Activated T-helper 9 cell treated with anti-CD3 and anti-CD28 coated beads, Interleukin-2, amount 50 U/mL, for 16 hours (primary cell): ENCODE results near the gene TRAF3IP1.
"Not testable (repeated sequence)": the region's sequence is repeated elsewhere in the genome, so short reads cannot be mapped to it uniquely, and the experiment has no call there.

Source experiments
- DNase-seq: peaks from one replicate; pipeline ENCODE4 v3.0.0-alpha.2; 2020; ENCODE audit warnings: low read depth

Gene TRAF3IP1

DNA sequence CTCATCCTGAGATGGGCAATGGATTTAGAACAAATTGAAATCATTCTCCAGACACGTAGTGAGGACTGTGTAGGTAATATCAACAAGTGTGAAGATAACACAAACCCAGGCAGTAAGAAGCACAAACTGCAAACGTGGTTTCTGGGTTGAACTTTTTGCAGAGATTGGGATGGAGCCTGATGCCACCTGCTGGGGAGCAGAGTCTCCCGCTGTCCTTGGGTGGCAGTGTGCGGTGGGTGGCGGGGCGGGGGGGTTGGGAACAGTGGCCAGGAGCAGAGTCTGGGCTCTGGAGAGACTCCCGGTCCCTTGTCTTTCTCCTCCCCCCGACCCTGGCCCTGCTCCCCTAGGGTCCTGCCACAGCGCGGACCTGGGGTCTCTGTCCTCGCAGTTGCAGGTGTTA is 19.5 kb downstream of the TRAF3IP1 start:
- no peak for DNase-seq

DNA sequence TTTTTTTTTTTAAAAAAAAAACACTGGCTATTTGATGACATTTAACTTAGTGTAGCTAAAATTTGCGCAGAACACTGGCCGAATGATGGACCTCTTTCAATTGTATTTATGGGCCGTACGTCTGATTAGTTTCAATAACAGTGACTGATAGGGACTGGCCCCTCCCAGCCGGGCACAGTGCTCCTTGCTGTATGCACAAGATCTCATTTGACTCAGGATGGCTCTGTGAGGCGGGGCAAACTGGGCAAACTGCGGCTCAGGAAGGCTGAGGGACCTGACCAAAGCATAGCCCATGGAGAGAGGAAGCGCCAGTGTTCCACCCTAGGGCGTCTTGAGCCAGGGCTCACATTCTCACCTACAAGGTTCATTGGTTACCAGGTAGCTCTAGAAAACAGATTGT is 21.2 kb downstream of the TRAF3IP1 start:
- DNase-seq = no peak

DNA sequence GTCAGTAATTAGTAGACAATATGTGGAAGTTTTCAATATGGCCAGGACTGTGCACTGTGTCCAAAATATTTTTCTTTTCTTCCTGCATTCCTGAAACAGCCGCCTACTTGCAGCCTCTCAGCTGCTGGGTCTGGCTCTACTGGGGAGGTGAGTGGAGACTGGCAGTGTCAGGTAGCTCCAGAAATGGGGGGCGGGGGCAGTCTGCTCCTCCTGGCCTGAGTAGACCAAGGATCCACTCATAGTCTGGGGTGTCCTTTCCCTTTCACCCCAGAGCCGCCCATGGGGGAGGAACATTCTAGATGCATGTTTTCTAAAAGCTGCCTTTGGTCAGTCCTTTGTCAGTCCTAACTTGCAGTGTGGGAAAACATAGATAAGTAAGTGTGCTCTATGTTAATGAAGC is 23.7 kb downstream of the TRAF3IP1 start:
- no peak for DNase-seq

DNA sequence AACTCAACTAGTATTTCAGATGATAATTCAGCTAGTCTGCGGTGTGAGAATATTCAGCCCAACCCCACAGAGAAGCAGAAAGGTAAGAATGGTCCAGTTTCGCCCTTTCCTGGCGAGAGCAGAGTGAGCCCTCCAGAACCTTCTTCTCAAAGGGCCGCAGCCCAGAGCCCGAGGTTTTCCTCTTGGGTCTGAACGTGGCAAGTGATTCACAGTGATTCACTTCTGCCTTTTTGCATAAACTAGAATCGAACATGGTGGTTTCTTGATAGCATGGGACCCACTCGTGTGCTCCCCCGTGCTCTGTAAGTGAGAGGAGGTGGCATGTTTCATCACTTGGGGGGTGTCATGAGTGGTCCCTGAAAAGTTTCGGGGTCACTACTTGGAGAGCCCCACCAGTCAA is 24.2 kb downstream of the TRAF3IP1 start:
- no peak for DNase-seq

DNA sequence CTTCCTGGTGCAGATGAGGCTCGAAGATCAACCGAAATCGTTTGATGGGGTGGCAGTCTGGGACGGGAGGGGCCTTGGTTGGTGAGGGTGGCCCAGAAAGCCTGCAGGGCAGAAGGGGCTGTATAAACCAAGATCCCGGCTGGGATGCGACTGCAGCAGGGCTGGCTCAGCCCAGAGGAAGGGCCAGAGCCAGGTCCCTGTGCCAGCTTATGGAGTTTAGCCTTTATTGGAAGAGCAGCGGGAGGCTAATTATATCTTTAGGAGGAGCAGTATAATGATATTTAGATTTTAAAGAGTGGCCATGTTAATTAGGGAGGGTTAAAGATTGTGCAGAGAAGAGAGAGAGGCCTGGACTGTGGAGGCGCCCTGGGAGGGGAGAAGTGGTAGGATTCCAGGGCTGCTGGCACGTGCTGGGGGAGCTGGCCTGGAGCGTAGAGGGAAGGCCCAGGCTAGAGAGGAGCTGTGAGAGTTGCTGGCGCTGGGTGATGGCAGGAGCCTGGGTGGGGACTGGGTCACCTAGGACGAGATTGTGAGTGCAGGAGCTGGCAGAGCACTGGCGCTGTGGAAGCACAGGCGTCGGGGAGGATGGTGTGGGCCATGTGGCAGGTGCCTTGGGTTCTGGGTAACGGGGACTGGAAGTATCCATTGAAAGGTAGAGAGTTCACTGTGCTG is 25.1 kb downstream of the TRAF3IP1 start:
- DNase-seq = no peak

DNA sequence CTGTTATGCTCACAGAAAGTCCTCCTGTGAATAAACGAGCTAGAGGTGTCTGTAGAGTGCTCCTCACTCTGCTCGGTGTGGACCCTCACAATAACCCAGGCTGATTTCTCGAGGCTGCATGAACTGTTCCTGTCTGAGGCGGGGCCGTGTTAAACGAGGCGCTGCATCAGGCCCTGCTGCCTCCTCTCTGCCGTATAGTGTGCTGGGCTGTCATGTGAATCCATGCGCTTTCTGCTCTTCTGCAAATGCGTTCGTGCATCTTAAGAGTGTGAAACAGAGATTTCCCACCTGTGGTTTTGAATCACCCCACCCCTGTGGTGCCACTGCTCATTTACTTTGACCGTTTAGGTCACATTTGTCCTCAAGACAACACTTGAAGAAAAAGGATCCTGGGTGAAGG is 26.2 kb downstream of the TRAF3IP1 start:
- DNase-seq = no peak

DNA sequence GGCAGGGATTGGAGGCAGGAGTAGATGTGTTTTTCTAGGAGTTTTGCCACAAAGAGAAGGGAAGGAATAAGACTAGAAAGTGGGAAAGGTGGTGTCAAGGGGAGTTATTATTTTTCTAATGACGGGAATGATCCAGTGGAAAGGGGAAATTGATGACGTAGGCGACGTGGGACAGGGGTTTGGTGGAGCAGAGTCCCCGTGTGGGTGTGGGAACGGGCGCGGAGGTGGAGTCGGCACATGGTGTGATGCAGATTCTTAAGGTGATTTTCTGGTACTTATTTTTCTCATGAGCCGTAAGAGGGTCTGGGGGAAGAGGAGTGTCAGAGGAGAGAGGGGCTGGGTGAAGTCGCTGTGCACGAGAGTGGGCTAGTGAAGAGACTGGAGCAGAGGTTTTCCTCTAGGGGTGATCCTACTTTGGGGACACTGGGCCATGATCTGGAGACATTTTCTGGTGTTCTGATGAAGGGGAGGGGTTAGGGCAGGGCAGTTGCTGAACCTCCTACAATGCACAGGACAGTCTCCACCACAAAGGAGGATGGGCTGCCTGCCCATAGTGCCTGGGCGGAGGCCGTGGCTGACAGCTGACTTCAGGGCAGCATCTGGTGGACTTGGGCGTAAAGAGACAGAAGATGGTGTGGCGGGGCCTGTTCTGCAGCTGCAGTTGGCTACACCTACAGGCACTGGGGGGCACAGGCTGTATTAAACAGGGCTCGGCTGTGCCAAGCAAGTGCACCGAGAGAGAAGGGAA is 30.0 kb downstream of the TRAF3IP1 start:
- DNase-seq = no peak

DNA sequence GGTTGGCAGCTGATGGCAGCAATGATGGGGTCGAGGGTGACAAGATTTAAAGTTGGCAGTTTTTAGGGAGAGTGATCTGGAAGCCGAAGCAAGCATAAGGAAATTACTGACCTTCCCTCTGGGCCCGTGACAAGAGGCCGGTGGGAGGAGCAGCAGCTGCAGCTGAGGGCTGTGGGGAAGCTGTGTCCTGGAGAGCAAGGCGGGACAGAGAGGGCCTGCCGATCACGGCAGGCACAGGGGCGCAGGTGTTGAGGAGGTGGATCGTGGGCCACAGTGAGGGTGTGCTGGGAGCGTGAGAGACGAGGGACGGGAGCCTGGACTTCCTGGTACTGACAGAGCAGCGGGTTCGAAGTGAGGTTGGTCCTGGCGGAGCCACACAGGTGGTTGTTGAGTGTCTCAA is 31.0 kb downstream of the TRAF3IP1 start:
- DNase-seq = no peak

DNA sequence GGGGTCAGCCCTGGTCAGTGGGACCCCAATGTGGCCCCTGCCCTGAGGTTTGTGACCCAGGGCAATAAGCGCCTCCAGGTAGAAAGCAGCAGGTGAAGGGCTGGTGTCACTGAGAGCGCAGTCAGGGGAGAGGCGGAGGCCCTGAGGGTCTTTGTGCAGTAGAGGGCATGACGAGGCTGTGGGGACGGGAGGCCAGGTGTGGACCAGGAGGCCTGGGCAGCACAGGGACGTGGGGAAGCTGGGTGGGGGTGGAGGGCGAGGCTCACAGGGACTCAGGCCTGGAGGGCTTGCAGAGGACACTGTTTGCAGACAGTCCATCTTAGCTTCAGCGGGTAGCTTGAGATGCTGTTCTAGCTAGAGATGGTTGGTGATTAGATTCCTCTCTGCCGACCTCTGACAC is 32.0 kb downstream of the TRAF3IP1 start:
- no peak for DNase-seq

DNA sequence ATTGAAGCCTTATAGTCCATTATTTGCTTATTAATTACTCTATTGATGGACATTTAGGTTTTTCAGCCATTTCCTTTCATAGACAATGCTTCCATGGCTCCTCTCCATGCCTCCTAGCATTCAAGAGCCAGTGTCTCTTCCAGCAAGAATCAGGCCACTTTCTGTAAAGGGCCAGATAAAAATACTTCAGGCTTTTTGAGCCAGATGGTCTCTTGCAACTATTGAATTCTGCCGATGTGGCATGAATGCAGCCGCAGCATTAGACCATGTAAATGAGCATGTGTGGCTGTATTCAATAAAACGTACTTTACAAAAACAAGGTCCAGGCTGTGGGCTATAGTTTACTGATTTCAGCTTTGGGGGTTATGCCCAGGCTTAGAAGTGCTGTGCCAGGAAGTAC is 38.5 kb downstream of the TRAF3IP1 start:
- DNase-seq = no peak

DNA sequence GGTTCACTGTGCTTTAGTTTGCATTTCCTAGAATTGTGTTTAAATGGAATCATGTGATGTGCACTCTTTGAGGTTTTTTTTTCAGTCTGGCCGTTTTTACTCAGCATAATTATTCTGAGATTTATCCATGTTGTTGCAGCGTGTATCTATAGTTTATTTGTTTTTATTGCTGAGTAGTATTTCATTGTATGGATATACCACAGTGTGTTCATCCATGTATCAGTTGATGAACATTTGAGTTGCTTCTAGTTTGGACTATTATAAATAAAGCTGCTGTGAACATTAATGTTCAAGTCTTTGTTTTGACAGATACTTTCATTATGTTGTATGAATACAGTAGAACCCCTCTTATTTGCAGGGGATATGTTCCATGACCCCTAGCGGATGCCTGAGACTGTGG is 39.1 kb downstream of the TRAF3IP1 start:
- no peak for DNase-seq

DNA sequence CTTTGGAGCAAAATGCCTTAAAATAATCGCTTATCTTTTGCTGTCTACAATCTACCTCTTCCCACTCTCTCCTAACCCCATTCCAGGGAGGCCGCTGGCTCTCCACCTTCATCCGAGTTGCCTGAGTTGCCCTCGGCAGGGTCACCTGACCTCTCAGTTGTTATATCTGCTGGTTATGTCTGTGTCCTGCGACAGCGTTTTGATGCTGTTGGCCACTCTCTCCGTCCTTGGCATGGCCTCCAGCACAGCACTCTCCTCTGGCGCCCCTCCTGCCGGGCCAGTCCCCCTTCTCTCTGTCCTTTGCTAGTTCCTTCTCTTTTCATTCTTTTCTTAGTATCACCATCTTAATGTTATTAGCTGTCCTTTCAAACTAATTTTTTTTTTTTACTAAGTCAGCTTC is 41.6 kb downstream of the TRAF3IP1 start:
- DNase-seq = no peak

DNA sequence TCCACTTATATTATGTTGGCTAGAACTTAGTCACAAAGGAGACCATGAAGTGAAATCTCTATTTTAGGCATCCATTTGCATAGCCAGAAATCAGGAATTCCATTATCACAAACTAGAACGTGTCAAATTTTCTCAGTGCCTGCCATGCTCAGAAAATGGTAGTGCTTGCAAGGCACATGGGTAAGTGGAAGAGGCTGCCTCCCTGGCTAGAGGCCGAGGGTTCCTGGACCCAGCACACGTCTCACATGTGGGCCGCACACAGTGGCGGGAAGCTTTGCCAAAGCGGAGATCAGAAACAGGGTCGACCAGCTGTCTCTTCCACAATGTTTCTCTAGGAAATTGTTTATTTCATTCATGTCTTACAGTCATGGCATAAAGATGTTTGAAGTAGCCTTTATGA is 42.3 kb downstream of the TRAF3IP1 start:
- DNase-seq = no peak

DNA sequence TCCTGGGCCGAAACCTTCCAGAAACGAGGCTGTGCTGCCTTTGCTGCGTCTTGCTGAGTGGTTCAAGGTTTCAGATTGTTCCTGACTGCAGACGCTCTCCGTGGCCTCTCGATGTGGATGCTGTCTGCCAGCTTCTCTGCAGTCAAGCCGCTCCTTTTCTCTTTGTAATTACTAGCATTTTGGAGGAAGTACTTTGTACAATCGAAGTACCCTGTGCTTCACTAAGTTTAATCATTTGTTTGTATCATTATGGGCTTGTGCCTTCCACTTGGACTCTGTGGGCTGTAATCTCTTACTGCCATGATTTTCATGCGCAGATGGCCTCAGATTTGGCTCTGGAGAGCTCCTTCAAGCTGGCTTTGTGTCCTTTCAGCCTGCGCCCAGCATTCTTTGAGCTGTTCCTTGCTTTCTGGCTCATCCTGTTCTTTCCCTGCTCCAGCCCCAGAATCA is 49.3 kb downstream of the TRAF3IP1 start:
- no peak for DNase-seq

DNA sequence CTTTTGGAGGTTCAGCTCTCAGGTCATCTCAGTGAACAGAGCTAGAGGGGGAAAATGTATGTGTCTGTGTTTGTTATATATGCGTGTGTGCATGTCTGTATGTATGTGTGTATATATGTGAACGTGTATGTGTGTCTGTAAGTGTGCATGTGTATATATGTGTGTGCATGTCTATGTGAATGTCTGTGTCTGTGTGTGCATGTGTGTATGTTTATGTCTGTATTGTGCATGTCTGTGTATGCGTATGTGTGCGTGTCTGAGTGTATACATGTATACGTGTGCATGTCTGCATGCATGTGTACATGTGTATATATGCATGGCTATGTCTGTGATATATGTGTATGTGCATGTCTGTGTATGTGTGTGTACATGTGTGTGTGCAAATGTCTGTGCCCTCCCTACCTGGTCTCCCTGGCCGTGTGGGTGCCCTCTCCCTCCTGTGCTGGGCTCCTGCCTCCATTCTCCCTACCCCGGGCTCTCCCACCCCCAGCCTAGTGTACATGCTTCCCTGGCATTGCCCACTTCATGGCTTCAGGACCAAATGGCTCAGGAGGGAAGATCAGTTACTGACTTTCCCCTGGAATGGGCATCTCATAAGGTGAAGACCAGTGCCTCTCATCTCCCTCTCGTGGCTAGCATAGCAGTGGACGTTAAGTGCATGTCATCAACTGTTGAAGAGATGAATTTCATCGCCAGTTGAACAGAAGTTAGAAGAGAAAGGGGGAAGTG is 49.9 kb downstream of the TRAF3IP1 start:
- DNase-seq = no peak

DNA sequence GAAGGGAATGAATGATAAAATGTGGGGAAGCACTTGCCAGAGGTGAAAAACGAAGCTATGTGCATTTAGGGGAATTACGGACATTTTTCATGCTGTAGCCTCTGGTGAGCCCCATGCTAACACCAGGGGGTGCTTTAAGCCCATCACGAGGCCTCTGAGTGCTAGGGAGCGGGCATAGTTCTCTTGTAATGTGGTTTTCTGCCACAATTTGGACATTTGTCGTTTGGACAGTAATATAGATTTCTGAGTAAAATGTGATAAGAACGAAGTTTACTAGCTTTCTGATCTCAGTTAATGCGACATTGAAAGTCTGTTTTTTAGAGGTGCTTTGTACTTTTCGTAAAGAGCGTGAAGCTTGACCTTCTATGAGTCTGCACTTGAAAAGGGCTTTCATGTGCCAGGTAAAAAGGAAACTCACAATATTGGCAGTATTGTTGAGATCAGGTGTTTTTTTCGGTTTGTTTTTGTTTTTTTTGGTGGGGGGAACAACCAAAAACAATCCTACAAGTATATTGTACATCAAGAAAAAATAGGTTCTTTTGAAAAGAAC is 50.6 kb downstream of the TRAF3IP1 start:
- peak; percentile 16 for DNase-seq

DNA sequence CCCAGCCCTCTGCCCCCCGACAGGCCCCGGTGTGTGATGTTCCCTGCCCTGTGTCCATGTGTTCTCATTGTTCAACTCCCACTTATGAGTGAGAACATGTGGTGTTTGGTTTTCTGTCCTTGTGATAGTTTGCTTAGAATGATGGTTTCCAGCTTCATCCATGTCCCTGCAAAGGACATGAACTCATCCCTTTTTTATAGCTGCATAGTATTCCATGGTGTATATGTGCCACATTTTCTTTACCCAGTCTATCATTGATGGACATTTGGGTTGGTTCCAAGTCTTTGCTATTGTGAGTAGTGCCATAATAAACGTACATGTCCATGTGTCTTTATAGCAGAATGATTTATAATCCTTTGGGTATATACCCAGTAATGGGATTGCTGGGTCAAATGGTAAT is 52.0 kb downstream of the TRAF3IP1 start:
- not testable (repeated sequence) for DNase-seq

DNA sequence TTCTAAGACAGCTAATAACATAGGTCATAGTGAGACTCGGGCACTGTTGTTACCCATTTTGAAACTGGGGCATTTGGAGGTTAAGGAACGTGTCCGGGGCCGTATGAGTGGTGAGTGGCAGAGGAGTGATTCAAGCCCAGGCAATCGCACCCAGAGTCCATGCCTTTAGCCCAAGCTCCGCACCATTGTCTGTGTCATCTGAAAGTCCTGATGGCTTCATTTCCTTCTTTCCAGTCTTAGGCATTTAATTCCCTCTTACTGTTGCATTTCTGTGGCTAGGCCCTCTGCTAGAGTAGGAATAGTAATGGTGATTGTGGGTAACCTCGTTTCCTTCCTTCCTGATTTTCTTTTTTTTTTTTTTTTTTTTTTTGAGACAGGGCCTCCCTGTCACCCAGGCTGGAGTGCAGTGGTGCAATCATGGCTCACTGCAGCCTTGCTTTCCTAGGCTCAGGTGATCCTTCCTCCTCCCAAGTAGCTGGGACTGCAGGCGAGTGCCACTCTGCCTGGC is 56.6 kb downstream of the TRAF3IP1 start:
- no peak for DNase-seq

DNA sequence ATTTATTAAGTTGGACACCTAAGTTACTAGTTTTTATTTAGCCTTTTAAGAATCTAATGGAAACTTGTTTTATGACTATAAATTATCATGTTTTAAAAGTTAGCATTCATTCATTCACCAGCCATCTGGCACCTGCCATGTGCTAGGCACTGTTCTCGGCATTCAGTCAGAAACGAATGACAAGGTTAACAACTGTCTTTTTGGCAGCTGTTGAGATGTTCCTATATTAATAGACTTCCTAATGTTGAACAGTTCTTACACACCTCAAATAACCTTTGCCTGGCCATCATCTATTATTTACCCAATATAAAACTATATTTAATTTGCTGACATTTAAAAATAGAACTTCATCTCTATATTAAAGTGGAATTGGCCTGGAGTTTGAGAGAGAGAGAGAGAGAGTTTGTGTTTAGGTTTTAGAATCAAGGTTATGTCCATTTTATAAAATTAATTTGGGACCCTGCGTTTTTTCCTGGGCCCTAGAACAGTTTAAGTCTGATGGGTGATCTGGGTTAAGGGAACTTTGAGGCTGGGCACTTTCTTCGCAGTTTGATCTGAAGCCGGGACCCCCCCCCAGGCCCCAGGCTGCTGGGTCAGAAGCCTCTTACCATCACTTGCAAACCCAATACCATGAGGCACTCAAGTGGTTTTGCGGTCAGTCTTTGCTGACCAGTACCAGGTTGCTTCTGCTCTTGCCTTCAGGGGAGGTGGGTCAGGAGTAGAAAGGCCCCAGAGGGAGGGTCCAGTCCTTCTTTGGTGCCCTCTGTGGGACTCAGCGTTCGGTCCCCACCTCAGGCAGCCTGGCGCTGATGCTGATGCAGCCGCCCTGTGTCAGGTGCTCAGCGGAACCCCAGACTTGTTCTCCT is 58.1 kb downstream of the TRAF3IP1 start:
- DNase-seq = no peak

DNA sequence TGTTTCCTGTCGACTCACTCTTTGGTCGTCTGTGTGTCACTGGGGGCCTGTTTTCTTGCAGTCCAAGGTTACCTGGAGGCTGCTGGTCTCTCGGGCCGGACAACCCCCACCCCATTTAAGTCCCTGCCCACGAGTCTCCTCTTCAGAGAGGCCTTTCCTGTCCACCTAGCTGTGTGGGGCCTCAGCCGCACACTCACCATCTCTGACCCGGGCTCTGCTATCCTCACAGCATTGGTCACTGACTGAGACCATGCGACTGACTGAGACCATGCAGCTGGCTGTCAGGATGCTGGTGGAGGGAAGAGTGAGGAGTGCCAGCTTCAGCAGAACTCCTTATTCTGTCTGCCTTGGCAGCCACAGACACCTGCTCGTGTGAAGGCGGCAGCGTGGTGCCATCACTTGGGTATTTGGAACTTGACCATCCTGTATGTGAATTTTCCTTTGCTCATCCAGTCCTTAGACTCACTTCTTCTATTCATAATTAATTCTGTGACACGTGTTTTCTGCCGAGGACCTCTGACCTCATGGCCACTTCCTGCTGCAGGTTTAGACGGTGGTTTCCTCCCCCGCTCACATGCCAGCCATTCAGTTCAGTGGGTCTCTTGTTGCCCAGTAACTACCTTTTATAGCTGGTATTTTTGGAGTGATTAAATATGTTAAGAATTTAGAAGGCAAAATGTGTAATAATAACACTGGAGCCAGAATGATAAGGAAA is 58.9 kb downstream of the TRAF3IP1 start:
- DNase-seq = no peak

DNA sequence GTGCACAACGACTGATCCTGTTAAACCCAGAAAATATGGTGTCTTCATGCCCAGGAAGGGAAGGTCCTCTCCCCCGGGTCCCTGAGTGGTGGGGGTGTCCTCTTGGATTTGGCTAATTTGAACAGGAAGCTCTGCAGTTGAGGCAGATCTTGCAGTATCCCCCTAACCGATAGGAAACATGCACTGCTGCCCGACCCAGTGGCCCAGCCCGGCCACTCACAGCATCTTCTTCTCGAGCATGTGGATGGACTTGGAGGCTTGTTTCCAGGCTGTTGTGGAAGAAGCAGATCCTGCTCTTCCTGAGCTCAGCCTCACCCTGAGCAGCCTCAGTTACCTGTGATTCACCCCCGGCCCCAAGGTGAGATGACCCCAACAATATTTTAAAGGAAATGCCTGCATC is 60.0 kb downstream of the TRAF3IP1 start:
- DNase-seq = no peak
